GM12801 (cell line): ENCODE results near the gene GPC1.

Experiments used
- TF ChIP-seq, protein P1 (sequence below): IDR thresholded peaks from one replicate; pipeline ENCODE4 v1.5.1; 2011; ENCODE audit warnings: control low read depth; ENCODE audit not compliant: insufficient read length; ENCODE audit errors: extremely low read depth

The GPC1 gene

DNA sequence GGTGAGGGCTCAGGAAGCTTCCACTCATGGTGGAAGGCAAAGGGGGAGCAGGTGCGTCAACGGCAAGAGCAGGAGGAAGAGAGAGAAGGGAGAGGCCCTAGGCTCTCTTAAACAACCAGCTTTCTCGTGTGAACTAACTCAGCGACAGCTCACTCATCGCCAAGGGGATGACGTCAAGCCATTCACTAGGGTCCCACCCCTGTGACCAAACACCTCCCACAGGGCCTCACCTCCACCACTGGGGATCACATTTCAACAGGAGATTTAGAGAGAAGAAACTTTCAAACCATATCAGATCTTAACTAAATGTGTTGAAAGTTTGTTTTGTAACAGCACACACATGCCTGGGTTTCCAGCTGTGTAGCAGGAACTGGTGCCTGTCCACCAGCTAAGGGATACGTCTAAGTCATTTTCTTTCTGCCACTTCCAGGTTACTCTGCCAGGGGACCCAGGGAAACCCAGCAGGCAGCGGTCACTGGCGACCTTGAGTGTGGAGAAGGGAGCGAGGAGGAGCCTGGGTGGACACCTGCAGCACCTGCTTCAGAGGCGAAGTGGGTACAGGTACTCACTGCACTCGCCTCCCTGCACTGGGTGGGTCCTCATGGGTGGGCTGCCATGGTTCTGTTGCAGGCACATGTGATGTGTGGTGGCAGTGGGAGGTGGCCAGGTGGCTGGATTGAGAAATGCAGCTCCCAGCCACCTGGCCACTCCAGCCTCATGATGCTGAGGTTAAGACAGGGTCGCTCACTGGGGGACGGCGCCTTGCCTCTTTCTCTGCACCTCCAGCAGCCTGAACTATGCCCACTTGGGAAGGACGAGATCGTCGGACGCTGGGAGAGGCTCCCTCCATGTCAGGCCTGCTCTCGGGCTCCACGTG is 8.4 kb upstream of the GPC1 start:
- TF ChIP-seq, protein P1, sequence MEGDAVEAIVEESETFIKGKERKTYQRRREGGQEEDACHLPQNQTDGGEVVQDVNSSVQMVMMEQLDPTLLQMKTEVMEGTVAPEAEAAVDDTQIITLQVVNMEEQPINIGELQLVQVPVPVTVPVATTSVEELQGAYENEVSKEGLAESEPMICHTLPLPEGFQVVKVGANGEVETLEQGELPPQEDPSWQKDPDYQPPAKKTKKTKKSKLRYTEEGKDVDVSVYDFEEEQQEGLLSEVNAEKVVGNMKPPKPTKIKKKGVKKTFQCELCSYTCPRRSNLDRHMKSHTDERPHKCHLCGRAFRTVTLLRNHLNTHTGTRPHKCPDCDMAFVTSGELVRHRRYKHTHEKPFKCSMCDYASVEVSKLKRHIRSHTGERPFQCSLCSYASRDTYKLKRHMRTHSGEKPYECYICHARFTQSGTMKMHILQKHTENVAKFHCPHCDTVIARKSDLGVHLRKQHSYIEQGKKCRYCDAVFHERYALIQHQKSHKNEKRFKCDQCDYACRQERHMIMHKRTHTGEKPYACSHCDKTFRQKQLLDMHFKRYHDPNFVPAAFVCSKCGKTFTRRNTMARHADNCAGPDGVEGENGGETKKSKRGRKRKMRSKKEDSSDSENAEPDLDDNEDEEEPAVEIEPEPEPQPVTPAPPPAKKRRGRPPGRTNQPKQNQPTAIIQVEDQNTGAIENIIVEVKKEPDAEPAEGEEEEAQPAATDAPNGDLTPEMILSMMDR: no peak

DNA sequence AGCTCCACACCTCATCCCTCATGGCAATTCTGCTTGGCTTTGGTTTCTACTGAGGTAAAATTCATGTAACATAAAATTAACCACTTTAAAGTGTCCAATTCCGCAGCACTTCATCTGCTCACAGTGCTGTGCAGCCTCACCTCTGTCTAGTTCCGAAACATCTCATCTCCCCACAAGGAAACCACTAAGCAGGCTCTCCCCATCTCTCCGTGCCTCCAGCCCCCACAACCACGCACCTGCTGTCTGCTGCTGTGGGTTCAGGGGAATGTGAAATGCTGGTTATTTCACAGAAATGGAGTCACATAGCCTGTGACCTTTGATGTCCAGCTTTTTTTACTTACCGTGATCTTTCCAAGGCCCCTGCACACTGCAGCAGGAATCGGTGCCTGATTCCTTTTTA is 7.7 kb upstream of the GPC1 start:
- TF ChIP-seq, protein P1: no peak

DNA sequence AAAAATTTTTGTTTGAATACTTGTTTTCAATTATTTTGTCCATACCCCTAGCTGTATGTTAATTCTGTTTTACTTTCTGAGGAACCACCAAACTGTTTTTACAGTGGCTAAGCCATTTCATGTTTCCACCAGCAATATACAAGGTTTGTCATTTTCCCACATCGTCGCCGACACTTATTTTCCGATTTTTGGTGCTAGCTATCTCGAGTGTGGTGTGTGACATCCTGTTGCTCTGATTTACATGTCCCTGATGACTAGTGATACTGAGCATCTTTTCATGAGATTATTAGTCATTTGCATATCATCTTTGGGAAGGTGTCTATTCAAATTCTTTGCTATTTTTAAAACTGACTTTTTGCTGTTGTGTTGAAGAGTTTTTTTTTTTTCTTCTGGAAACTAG is 7.2 kb upstream of the GPC1 start:
- TF ChIP-seq, protein P1: no peak

DNA sequence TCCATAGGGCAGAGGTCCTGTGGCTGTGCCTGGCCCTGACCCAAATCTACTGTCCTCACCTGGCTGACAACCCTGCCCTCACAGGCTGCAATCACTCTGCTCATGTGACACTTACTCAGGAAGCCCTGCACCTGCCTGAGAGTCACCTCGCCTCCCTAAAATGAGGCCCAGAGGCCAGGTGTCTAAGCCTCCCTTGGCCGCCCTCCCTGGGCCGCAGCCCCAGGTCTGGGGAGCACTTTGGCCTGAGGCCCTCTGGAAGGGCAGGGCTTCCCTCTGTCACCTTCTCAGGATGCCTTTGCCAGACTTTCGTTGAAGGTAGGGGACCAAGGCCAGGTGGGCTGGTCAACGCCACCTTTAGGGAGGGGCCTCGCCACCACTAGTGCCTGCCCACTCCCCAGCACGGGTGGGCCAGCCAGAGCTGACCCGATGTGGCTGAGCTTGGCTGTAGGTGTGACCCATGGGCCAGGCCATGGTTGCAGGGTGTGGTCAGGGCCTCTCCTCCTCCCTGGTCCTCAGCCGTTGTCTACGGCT is 6.1 kb upstream of the GPC1 start:
- TF ChIP-seq, protein P1: no peak

DNA sequence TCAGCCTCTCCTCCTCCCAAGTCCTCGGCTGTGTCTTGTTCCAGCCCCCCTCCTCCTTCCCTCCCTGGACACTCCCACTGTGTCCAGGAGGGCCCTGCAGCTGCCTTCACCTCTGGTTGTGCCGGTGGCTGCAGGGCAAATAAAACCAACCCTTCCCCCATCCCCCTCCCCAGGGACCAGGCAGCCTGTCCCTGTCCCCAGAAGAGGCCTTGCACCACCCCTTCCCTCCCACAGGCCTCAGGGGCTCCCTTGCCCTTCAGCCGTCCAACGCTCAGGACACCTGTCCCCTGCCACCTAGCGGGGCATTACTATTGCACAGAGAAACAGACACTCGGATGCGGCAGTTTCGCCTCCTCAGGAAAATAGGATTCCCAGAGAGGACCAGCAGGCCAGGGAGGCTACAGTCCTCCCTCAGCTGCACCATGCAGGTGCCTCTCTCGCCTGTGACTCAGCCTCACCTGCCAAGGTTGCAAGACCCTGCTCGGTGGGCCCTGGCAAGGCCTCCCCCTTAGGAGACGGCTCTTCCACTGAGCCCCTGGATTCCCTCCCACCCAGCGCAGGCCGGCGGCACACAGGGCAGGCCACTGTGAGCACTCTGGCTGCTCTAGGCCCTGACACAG is 5.5 kb upstream of the GPC1 start:
- TF ChIP-seq, protein P1: no peak

DNA sequence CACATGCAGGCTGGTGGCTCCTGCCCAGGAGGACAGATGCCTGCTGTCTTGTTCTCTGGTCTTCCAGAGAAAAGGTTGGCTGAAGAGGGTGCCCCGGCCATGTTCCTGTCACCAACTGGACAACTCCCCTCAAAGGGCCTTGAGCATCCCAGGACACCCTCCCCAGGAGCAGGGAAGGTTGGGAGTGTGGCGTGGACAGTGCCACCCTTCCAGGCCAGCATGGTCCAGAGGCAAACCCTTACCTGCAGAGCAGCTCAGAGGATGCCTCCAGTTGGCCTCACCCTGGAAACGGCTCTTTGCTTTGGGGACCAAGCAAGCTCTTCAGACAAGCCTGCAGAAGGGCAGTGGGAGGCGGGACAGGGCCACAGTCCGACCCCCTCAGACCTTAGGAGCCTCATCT is 4.9 kb upstream of the GPC1 start:
- TF ChIP-seq, protein P1: no peak

DNA sequence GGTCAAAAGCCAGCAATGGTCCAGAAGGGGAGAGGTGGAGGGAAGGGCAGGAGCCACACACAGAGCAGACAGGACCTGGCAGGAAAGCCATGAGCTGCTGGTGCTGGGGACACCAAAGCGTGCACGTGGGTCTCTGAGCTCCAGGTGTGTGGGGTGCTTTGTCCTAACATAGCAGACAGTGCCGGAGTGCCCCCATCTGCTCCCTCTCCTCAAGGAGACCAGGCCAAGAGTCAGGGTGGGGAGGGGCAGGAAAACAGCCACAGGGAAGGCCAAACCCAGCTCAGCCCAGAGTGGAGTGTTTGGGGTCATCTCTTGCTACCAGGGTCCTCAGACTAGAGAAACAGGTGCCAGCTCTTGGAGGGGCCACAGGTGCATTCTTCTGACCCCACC is 4.2 kb upstream of the GPC1 start:
- TF ChIP-seq, protein P1: no peak
